Cerebellar cortex (tissue), 1 donor: ENCODE data around the gene MN1.
"Not testable (repeated sequence)": the region's sequence is repeated elsewhere in the genome, so short reads cannot be mapped to it uniquely, and the experiment has no call there.

ENCODE experiments used
- DNase-seq: peaks from one replicate; pipeline ENCODE4 v3.0.0-alpha.2; 2015; ENCODE audit warnings: low spot score

The MN1 gene

DNA sequence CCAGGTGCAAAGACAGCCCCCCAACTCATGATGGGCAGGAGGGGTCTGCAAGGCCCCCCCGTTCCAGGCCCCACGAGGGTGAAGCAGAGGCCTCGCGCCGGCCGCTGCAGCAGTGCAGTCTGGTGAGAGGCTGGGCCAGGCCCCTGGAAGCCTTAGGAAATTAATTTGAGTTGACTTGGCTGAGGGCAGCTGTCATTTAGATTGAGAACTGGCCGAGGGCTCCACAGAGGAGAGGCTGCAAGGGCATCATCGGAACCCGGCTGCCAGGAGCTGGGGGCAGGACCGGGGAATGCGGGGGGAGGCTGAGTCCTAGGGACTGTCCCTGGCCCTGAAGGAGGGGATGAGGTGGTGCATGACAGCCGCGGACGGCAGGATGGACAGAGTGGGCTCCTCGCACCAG, 39.9 kb downstream of the MN1 start:
- no peak for DNase-seq

DNA sequence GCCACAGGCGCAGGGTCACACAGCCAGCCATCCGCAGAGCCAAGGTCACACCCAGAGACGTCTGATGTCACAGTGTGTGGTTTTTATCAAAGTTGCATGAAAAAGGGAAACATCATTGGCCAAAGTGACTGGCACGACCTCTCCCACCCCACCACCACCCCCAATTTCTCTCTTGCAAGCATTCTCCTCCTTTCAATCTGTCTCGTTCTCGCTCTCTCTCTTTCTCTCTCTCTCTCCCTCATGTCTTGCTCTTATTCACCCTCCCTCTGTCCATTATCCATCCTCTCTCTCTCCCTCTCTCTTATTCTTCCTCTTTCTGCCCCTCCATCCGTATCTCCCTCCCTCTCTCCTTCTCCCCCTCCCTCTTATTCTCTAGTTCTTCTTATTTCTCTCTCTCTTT, 40.6 kb downstream of the MN1 start:
- no peak for DNase-seq

DNA sequence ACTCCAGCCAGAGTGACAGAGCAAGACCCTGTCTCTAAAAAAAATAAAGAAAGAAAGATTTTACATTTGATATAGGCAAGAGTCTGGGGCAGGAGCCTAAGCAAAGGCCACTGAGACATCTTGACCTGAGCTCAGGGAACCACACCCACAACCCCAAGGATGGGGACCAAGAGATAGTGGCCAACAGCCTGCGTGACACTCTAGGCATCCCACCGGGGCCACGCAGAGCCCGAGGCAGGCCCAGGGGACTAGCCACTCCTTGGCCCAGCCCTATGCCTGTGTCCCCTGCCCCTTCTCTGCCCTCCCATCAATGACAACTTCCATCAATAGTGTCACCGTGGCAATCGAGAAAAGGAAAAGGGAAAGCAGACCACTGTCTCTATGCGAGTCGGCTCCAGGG, 41.1 kb downstream of the MN1 start:
- no peak for DNase-seq

DNA sequence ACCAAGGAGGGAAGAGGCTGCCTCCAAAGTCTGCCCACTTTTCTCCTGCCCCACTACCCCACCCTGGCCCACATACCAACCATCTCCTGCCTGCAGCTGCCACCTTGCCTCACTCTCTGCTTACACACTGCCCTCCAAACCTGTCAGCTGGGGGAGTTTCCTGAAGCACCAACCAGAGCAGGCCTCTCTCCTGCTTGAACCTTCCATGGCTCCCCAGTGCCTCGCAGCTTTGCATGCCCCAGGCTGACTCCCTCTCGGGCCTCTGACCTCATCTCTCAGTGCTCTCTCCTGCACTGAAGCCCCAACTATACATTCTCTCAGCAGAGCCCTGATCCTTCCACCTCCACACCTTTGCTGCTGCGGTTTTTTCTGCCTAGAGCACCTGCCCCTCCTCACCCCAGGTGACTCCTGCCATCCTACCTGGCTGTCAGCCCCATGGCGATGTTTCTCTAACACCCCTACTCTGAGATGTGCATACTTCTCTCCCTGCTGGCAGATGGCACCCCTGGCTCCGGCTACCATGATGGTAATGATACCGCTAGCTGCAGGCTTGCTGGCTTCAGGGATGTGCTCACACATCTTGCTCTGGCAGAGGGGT, 43.5 kb downstream of the MN1 start:
- no peak for DNase-seq

DNA sequence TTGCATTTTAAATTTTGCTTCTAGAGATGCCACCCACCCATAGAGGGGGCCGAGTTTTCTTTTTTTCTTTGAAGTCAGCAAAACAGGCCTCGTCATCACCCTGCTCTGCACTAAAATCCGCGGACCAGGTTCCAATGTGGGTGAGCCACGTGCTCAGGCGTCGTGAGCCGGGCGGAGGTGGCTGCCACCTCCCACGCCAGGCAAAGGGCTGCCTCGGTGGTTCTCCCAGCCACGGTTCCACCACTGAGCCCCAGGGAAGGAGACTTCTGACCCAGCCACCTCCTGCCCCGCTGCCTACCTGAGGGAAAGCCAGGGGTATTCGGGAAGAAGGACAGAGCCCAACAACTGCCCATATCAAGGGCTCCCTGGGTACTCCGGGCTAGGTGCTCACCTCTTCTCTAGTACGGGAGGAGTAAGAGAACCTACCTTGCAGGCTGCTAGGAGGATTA, 45.3 kb downstream of the MN1 start:
- DNase-seq: no peak

DNA sequence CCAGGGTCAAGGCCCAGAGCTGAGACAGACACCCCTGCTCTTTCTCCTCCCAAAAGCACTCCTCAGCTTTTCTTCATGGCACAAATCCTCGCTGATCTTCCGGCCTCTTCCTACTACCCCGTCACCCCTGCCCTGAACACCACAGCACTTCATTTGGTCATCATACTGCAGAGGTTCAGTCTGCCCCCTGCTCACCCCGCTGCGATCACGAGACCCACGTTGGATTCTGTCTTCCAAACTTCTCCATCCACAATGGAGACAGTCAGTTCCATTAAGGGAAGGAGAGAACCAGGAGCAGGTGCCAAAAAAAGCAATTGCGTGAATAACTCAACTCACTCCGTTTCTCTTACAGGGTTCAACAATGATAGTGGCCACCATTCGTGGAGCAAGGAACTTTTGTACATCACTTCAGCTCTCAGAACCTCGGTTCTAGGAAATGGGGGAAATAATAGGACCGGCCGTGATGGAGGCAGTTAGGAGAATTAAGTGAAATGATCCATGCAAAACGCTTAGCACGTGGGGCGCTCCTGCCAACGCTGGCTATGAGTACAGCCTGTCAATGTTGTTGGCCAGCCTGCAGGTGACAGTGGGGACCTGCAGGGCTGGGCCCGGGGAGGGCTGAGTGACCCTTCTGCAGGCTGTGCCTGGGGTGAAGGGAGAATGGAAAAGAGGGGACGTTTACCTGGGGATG, 45.9 kb downstream of the MN1 start:
- DNase-seq: no peak

DNA sequence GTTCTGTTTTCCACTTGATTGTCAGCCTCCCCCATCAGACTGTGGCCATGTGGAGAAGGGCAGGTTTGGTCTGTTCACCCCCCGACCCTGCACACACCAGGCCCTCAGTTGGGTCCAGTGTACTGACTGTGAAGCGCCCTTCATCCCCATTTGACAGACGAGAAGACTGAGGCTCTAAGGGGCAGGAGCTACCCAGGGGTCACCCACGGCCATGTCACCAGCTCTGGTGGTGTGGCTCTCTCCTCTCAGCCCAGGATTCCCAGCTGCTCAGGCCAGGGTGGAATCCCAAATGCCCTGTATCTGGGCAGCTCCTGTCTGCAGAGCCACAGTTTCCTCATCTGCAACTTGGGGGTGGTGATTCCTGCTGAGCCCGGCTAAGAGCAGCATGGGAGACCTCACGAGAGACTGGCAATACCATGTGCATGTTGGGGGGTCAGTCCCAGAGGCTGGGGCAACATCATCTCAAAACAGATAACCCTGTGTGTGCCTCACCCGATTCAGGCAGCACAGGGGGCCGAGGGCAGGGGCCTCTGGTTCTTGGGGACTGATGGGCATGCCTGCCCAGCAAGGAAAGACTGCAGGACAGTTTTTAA, 46.6 kb downstream of the MN1 start:
- DNase-seq: no peak

DNA sequence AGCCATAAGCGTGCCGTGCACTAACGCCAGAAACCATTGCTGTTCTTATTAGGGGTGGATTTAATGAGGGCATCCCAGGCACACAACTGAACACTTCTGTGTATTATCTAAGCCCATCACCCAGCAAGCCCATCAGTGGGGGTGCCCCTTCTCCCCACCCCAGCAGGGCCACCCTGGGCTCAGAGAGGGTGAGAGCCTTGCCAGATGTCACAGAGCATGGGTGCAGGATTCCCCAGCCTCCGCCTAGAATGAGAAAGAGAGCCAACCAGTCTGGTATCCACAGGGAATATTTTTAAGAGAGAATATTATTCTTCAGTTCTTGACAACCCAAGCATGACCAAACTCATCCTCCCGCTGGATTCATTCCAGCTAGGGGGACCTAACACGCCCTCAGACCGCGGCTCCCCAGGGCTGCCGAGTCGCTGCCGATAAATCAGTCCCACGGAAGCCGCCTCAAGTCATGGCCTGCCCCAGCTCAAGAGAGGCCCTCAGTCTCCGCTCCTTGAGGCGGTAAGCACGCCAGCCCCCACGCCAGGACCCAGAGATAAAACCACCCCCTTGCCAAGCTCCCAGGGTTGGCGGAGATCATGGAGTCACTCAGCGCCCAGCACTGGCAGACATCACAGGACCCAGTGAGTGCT, 47.2 kb downstream of the MN1 start:
- DNase-seq: no peak

DNA sequence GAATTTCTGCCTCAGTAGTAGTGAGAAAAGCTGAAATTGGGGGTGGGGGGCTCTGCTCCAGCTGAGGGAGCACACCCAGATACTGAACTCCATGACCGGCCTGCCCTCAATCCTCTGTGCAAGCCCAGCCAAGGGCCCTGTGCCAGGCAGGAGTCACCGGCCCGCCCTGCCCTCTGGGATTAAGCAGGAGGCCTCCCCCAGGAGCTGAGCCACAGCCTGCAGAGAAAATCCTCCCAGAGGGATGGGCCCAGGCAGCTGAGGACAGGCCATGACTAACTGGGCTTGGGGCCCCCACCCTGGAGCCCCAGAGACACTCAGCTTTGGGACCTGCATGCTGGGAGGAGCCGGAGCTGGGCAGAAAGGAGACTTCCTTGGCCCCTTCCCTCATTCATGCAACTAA, 48.8 kb downstream of the MN1 start:
- DNase-seq: no peak

DNA sequence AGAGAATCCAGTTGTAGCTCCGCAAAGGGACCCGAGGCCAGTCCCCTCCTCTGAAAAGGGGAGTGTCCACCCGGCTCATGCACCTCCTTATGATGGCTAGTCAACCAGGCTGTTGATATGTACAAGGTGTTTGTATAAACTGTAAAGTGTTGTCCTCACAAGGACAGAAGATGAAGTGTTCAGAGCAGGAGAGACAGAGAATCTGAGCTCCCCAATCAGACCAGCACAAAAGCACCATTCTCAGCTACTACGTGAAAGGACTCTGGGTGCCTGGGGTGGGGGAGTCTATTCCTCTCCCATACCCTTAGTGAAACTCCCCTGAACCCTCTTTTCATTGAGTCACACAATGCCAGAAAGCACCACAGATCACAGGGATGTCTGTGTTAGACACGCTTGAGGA, 49.4 kb downstream of the MN1 start:
- DNase-seq: no peak

DNA sequence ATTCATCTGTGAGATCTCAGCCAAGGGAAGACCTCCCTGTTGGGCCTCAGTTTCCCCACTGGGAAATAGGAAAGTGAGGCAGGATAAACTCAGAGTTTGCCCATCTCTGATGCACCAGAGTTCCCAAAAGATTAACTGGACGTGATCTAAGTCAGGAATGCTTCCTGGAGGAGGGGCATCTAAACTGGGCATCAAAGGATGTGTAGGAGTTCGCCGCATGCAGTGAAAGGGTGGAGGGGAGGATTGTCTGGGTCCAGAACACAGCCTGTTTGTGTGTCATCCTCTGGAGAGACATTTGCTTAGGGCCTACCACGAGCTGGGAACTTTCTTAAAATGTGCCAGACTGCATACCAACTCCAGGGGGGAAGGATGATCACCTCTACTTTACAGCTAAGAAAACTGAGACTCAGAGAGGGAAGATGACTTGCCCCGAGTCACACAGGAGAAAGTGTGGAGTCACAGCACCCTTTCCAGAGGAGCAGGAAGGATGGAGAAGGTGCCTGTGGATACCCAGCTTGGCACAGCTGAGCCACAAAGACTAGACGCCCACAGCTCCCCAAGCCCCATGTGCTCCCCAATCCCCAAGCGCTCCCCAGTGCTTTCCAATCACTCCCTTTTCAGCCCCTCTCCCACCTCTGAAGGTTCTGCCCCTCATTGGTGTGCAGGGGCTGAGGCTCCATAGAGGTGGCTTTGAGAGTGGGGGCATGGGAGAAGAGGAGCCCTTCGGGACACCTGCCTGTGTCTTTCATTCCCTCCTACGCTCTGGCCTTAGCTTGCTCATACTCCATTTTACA, 50.1 kb downstream of the MN1 start:
- no peak for DNase-seq

DNA sequence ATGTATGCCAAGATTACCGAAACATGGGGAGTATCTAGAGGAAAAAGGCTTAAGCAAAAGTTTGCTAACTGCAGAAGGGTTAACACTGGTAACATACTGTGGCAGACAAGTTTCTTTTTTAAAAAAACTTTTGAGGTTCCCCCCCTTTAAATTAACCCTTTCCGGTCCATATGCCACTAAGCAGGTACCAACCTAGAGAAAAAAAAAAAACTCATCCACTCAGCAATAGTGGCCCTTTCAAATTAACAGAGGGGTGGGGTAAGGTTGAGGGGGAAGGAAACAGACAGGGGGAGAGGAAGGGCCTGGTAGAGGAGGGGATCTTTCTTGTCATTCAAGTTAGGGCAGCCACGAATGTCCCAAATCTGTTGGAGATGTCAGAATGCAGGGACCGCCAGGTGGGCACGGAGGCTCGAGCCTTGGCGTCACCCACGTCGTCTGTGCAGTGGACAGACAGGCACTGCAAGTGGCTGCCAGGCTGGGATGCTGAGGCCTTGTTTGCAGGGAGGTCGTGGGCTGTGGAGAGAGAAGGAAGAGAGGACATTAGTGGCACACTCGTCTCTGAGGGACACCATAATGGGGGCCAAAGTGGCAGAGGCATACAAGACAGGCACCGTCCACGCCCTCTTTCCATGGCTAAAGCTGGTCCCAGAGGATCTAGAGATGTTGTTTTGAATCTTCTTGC, 50.8 kb downstream of the MN1 start:
- no peak for DNase-seq

DNA sequence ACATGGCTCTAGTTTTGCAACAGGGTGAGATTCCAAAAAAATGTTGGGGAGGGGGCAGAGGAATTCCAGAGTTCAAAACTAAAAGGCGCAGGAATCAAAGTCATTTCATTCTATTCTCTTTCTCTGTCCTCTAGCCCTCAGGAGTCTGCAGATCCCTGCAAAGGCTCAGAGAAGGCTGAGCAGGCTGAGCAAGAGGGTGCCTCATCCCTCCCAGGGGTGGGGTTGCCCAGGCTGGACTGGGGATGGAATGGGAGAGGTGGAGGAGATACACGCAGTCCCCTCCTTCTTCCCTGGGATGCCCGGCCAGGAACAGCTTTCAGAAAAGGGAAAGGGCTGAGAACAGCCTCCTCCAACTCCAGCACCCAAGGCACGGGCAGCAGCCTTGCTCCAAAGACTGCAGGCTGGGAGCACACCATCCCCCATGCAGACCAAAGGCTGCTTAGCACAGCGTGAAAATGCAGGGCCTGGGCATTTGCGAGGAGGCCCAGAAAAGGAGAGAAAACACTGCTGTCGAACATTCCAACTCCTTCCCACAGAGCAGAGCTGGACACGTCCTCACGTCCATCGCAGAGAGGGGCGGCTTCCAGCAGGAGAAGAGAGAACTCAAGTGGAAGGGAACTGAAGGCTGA, 51.8 kb downstream of the MN1 start:
- no peak for DNase-seq

DNA sequence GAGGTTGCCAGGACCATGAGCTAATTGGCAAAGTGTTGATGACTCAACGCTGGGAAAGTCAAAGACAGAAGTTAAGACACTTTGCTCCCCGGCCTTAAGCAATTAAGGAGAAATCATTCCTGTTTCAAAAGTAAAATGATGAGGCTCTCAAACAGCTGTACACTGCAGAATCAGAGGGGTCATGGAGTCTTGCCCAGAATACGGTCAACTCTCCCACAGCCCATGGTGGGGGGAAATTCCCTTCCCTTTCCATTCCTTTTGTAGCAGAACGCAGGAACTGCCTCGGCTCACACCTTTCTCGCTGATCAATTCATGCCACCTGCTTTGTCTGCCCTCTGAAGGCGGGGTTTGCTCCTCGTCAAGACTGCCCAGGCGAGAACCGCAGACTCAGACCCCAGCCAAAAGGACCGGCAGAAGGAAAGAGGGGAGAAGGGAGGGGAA, 52.8 kb downstream of the MN1 start:
- no peak for DNase-seq

DNA sequence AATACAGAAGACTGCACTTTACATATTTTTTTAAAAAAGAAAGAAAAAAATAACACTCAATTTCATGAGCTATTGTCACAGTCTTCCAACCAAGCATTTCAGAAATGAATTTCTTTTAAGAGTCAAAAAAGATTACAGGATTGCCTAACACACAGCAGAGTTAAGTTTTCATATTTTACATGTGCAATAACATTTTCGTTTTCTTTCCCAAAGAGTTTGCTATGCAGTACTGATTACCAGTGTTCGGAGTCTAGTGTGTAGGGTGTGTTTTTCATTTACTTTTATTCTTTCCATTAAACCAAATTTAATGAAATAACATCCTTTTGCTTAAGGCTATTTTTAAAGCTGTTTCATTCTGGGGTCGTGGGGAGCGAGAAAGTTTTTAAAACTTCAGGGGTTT, 53.2 kb downstream of the MN1 start:
- DNase-seq: no peak

DNA sequence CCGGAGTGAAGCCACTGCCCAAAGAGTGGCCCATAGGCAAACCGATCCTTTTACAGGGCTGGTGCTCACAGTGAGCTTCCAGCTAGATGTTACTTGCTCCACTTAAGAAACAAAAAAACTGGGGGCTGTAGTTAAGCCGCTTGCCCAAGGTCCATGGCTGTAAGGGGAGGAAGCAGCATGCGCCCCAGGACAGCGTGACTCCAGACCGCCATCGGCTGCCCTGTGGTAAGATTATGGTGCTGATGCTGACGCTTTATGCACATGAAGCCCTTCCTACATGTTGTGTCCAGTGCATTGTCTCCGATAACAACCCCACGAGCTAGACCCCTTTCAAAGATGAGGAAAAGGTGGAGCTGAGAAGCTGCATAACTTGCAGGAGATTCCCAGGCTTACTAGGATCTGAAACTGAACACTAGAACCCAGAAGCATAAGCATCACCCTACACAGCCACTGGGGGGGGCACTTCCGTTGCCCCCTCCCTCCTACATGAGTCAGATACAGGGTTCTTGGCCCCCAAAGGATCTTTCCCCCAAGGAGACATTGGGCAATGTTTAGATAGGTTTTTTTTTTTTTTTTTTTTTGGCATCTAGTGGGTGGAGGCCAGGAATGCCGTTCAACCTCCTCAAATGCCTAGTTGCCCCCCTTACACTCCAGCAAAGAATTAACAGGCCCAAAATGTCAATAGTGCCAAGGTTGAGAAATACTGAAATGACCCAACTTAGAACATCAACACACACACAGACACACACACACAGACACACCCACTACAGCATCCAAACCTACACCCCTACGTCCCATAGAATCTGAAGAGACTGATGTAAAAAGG, 53.9 kb downstream of the MN1 start:
- no peak for DNase-seq

DNA sequence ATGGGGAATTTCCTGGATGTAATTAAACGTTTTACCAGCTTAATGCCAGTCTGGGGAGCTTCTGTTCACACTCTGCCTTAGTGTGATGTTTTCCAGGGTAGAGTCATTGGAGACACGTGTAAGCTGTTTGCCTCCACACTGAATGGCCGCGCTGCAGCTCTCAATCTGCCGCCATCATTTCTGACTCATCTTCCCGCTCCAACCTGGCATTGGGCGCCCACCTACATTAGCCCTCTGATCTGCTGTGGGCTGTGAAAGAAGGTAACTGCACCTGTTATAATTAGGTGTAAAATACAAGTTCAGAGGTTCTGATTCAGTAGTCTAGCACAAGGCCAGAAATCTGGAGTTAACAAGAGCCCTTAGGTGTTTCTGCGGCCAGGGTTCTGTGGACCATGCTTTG, 54.6 kb downstream of the MN1 start:
- no peak for DNase-seq

DNA sequence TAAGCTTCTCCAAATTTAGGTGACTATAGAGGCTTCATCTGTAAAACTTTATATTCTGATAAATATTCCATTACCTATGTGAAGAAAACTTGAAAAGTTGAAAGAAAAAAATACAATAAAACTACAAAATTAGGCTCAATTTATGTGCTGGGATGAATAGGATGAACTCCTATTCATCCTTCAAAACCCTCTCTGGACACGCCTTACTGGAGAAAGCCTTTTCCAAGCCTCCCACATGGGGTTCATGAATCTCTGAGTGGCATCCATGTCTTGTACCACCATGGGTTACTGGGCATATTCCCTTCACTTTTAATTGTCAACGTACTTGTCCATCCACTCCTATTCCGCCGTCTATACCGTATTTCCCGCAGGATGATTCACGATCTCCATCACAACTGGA, 55.7 kb downstream of the MN1 start:
- DNase-seq: no peak

DNA sequence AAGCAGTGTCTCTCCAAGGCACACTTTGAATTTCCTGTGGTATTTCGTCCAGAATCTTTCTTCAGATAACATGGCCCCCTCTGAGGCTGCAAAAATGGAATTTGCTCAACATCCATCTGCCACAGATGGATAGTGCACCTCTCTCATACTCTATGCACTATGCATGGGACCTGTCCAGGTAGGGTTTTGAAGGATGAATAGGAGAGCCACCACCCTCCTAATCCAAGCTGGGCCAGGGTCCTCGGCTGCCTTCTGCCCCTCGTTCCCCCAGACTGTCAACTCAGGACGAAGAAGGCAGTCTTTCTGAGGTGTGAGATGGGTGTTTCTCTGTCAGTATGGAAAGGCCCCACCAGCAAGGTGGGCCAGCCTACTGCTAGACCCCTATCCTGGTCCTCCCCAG, 56.4 kb downstream of the MN1 start:
- no peak for DNase-seq

DNA sequence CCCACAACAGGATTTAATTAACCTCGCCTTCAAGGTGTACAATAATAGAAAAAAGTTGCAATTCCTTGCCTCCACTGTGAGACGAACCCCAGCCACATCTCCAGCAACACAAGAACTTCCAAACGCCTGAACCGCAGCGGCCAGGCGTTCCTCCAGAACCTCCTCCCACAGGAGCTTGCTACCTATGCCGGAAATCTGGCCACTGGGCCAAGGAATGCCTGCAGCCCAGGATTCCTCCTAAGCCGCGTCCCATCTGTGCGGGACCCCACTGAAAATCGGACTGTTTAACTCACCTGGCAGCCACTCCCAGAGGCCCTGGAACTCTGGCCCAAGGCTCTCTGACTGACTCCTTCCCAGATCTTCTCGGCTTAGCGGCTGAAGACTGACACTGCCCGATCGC, 57.5 kb downstream of the MN1 start:
- DNase-seq: not testable (repeated sequence)
